ENCODE data around the gene HOMER2. TPM values are rescaled to one million over a fixed set of nuclear protein-coding genes. Genes with fewer than 3 reads are reported as not detected.

Gene HOMER2
- total and polyA plus RNA-seq, 2 donors (not counting 1 experiment from before 2014, with no cell fraction given), result 1.1 to 9.9 TPM

- Histone ChIP-seq H2AFZ (ENCODE audit: low read length) (no peak within 1 kb of the TSS), H3K36me3 (ENCODE audit: control insufficient read depth, insufficient read depth, low read length) (no peaks in the 10 kb centered on the region), H3K9me3 (ENCODE audit: control insufficient read depth, insufficient read depth, low read depth, low read length) (no peaks in the 10 kb centered on the region), H3K4me1 (ENCODE audit: control insufficient read depth, extremely low read depth, insufficient read depth, low read length) (no peaks in the 10 kb centered on the region), H3K79me2 (ENCODE audit: control insufficient read depth, insufficient read depth, low read length) (peaks cover 9% of the 10 kb centered on the region), H3K27me3 (ENCODE audit: control insufficient read depth, insufficient read depth, low read length) (peaks cover 12% of the 10 kb centered on the region), H4K20me1 (ENCODE audit: control insufficient read depth, extremely low read depth, insufficient read depth, low read length) (no peaks in the 10 kb centered on the region), H3K4me3 (replicated peaks in 1 of 4; ENCODE audit: control extremely low read depth in 1 of 4, insufficient read depth in 1 of 4, low read depth in 3 of 4, low read length in 4 of 4) (no peak within 1 kb of the TSS), H3K4me2 (ENCODE audit: extremely low read depth, insufficient read depth, low read length) (no peak within 1 kb of the TSS), H3K27ac (ENCODE audit: insufficient read depth, low read length) (no peak within 1 kb of the TSS), H3K9ac (ENCODE audit: insufficient read depth, low read length) (no peak within 1 kb of the TSS)
- no peak for DNase-seq (ENCODE audit: low read depth in 2 of 2)
- TF ChIP-seq, protein P1, sequence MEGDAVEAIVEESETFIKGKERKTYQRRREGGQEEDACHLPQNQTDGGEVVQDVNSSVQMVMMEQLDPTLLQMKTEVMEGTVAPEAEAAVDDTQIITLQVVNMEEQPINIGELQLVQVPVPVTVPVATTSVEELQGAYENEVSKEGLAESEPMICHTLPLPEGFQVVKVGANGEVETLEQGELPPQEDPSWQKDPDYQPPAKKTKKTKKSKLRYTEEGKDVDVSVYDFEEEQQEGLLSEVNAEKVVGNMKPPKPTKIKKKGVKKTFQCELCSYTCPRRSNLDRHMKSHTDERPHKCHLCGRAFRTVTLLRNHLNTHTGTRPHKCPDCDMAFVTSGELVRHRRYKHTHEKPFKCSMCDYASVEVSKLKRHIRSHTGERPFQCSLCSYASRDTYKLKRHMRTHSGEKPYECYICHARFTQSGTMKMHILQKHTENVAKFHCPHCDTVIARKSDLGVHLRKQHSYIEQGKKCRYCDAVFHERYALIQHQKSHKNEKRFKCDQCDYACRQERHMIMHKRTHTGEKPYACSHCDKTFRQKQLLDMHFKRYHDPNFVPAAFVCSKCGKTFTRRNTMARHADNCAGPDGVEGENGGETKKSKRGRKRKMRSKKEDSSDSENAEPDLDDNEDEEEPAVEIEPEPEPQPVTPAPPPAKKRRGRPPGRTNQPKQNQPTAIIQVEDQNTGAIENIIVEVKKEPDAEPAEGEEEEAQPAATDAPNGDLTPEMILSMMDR (conservative IDR thresholded peaks at IDR 0.05 in 1 of 2, IDR thresholded peaks at IDR 0.05 in 1 of 2; ENCODE audit: low read depth in 1 of 2, low read length in 2 of 2), result no peak
- no peak for TF ChIP-seq EZH2 (IDR thresholded peaks at IDR 0.05; ENCODE audit: low read length, missing control alignments)
Observed at GRCh38 chr15:82805994-82806406, 146.5 kb downstream of the HOMER2 start, which contains the start of gene FSD2. TSS of gene FSD2 (minus strand) at chr15:82806069. CDS start at chr15:82787390, 18,679 bp downstream.

DNA sequence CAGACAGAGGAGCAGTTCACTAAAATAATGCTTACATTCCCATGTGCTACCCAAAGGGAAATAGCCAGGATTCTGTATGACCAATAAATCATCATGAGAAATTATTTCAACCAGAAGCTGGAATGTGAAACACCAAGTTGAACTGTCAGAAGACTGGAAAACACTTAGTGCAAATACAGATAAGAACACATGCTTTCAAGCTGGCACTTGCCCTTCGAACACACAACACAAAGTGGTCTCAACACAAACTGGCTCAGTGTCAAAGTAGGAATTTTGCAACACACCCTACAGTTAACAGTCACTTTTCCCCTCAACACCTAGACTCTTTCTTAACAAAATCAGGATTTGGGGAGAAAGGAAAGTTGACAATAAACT lies 148.0 kb downstream of the HOMER2 start:
- Histone ChIP-seq H4K20me1 (ENCODE audit: control insufficient read depth, extremely low read depth, insufficient read depth, low read length) (no peaks in the 10 kb centered on the region), H3K9me3 (ENCODE audit: control insufficient read depth, insufficient read depth, low read depth, low read length) (no peaks in the 10 kb centered on the region), H3K27me3 (ENCODE audit: control insufficient read depth, insufficient read depth, low read length) (peaks cover 15% of the 10 kb centered on the region), H3K79me2 (ENCODE audit: control insufficient read depth, insufficient read depth, low read length) (no peaks in the 10 kb centered on the region), H3K9ac (ENCODE audit: insufficient read depth, low read length) (no peak overlapping the region), H2AFZ (ENCODE audit: low read length) (no peak overlapping the region), H3K4me3 (replicated peaks in 1 of 4; ENCODE audit: control extremely low read depth in 1 of 4, insufficient read depth in 1 of 4, low read depth in 3 of 4, low read length in 4 of 4) (no peak overlapping the region), H3K27ac (ENCODE audit: insufficient read depth, low read length) (no peak overlapping the region), H3K36me3 (ENCODE audit: control insufficient read depth, insufficient read depth, low read length) (no peaks in the 10 kb centered on the region), H3K4me1 (ENCODE audit: control insufficient read depth, extremely low read depth, insufficient read depth, low read length) (no peaks in the 10 kb centered on the region), H3K4me2 (ENCODE audit: extremely low read depth, insufficient read depth, low read length) (no peak overlapping the region)
- DNase-seq (ENCODE audit: low read depth in 2 of 2), result peak in 1 of 2 donors; percentile 17
- TF ChIP-seq, protein P1 (conservative IDR thresholded peaks at IDR 0.05 in 1 of 2, IDR thresholded peaks at IDR 0.05 in 1 of 2; ENCODE audit: low read depth in 1 of 2, low read length in 2 of 2), result no peak
- TF ChIP-seq EZH2 (IDR thresholded peaks at IDR 0.05; ENCODE audit: low read length, missing control alignments), result no peak

DNA sequence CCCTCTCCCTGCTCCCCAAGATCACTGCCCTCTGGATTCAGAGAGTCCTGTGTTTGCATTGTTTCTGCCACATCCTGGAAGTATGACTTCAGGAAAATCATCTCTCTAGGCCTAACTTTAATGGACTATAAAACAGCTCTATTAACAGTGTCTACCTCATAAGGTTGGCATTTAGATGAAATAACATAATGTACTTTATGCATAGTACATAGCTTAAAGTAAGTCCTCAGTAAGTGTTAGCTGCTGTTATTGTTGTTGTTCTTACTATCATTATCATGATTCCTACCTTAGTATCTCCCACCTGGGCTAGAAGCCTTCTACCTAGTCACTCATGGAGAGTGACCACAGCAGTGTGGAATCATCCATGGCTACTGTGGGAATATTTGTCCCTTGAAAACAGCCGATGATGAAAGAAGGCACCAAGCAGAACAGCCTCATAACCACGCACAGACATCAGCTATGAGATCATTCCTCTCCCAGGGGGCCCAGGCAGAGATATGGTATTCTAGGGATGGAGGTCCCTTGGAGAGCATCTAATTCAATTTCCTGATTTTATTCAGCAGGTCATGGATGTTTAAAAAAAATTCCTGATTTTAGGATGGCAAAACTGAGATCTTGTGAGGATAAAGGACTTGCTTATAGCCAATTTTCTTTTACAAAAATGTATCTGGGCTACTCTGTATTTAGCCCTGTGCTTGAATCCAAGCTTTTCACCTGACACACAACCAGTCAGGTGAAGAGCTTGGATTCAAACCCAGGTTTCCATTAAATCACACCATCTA lies 148.5 kb downstream of the HOMER2 start:
- Histone ChIP-seq H3K36me3 (ENCODE audit: control insufficient read depth, insufficient read depth, low read length) (no peaks in the 10 kb centered on the region), H3K4me1 (ENCODE audit: control insufficient read depth, extremely low read depth, insufficient read depth, low read length) (no peaks in the 10 kb centered on the region), H4K20me1 (ENCODE audit: control insufficient read depth, extremely low read depth, insufficient read depth, low read length) (no peaks in the 10 kb centered on the region), H3K9me3 (ENCODE audit: control insufficient read depth, insufficient read depth, low read depth, low read length) (no peaks in the 10 kb centered on the region), H3K4me3 (replicated peaks in 1 of 4; ENCODE audit: control extremely low read depth in 1 of 4, insufficient read depth in 1 of 4, low read depth in 3 of 4, low read length in 4 of 4) (no peak overlapping the region), H2AFZ (ENCODE audit: low read length) (no peak overlapping the region), H3K27ac (ENCODE audit: insufficient read depth, low read length) (no peak overlapping the region), H3K9ac (ENCODE audit: insufficient read depth, low read length) (no peak overlapping the region), H3K79me2 (ENCODE audit: control insufficient read depth, insufficient read depth, low read length) (no peaks in the 10 kb centered on the region), H3K27me3 (ENCODE audit: control insufficient read depth, insufficient read depth, low read length) (peaks cover 17% of the 10 kb centered on the region), H3K4me2 (ENCODE audit: extremely low read depth, insufficient read depth, low read length) (no peak overlapping the region)
- TF ChIP-seq EZH2 (IDR thresholded peaks at IDR 0.05; ENCODE audit: low read length, missing control alignments), result no peak
- TF ChIP-seq, protein P1 (conservative IDR thresholded peaks at IDR 0.05 in 1 of 2, IDR thresholded peaks at IDR 0.05 in 1 of 2; ENCODE audit: low read depth in 1 of 2, low read length in 2 of 2), result no peak
- DNase-seq (ENCODE audit: low read depth in 2 of 2), result peak in 1 of 2 donors; percentile 9

Measured in fibroblast of lung (primary cell).